Gastroesophageal sphincter (tissue), 3 donors: ENCODE data around the gene C4orf33.

Experiments used
- CTCF ChIP-seq, 4 experiments: fragments of 200-600 bp in 2 of 4; fragments of 450-650 bp in 2 of 4; sonication (generic) in 1 of 4; IDR thresholded peaks; one replicate each; pipeline ENCODE4 v1.5.1; 2017 to 2019; ENCODE audit warnings: antibody characterized with exemption in 4 of 4, mild to moderate bottlenecking in 2 of 4, moderate library complexity in 2 of 4
- EP300 ChIP-seq: sonication (generic); formaldehyde crosslinking; IDR thresholded peaks from one replicate; pipeline ENCODE4 v1.6.1; 2017; ENCODE audit warnings: antibody characterized with exemption, mild to moderate bottlenecking
- POLR2A ChIP-seq, 2 donors: fragments of 450-650 bp; IDR thresholded peaks; one replicate each; pipeline ENCODE4 v1.6.1; 2017; ENCODE audit warnings: antibody characterized with exemption in 2 of 2, mild to moderate bottlenecking in 2 of 2, moderate library complexity in 1 of 2
- POLR2AphosphoS5 ChIP-seq: sonication (generic); formaldehyde crosslinking; IDR thresholded peaks from one replicate; pipeline ENCODE4 v1.6.1; 2017; ENCODE audit warnings: antibody characterized with exemption

- TF ChIP-seq POLR2A (IDR thresholded peaks at IDR 0.05) (no peak), POLR2AphosphoS5 (no peak), CTCF (IDR thresholded peaks at IDR 0.05) (no peak), EP300 (no peak)
These were observed 1.6 kb upstream of the C4orf33 start for GRCh38 chr4:129094347-129094746.
